H9 (cell line): ENCODE results near the gene KCNH5. TPM values are rescaled to one million over a fixed set of nuclear protein-coding genes. Genes with fewer than 3 reads are reported as not detected.

ENCODE experiments used
- DNase-seq: peaks from one replicate; pipeline ENCODE4 v3.0.0-alpha.2; 2017
- H2AFZ ChIP-seq: one replicate; pipeline ENCODE4 v1.6.1; 2013; ENCODE audit warnings: mild to moderate bottlenecking, low read length, control low read depth, moderate library complexity
- H2AK5ac ChIP-seq: 2 replicates; pipeline ENCODE4 v1.6.1; 2013; ENCODE audit warnings: low read length, control low read depth, mixed read lengths; ENCODE audit not compliant: insufficient read length
- H2BK120ac ChIP-seq: one replicate; pipeline ENCODE4 v1.6.1; 2013; ENCODE audit warnings: low read depth, mild to moderate bottlenecking, low read length, control low read depth, inconsistent platforms; ENCODE audit not compliant: poor library complexity, severe bottlenecking
- H2BK12ac ChIP-seq: 2 replicates; pipeline ENCODE4 v1.6.1; 2013; ENCODE audit warnings: low read length, control low read depth, mixed read lengths, low read depth; ENCODE audit not compliant: insufficient read length
- H2BK15ac ChIP-seq: 2 replicates; pipeline ENCODE4 v1.6.1; 2013; ENCODE audit warnings: low read depth, low read length, control low read depth
- H2BK20ac ChIP-seq: one replicate; pipeline ENCODE4 v1.6.1; 2013; ENCODE audit warnings: low read depth, mild to moderate bottlenecking, low read length, control low read depth, inconsistent platforms; ENCODE audit not compliant: poor library complexity, severe bottlenecking
- H2BK5ac ChIP-seq: 2 replicates; pipeline ENCODE4 v1.6.1; 2013; ENCODE audit warnings: low read length, control low read depth, mixed read lengths; ENCODE audit not compliant: insufficient read length
- H3K14ac ChIP-seq: 2 replicates; pipeline ENCODE4 v1.6.1; 2013; ENCODE audit warnings: low read length, control low read depth; ENCODE audit not compliant: insufficient read depth
- H3K18ac ChIP-seq: 2 replicates; pipeline ENCODE4 v1.6.1; 2013; ENCODE audit warnings: low read depth, mild to moderate bottlenecking, mixed read lengths, low read length, control low read depth; ENCODE audit not compliant: insufficient read length
- H3K23ac ChIP-seq: 2 replicates; pipeline ENCODE4 v1.6.1; 2013; ENCODE audit warnings: low read length, control low read depth, mixed read lengths, low read depth; ENCODE audit not compliant: insufficient read length
- H3K23me2 ChIP-seq: 2 replicates; pipeline ENCODE4 v1.6.1; 2013; ENCODE audit warnings: low read depth, mild to moderate bottlenecking, mixed read lengths, low read length, control low read depth; ENCODE audit not compliant: insufficient read length, poor library complexity, severe bottlenecking
- H3K27ac ChIP-seq: 2 replicates; pipeline ENCODE4 v1.5.1; 2013; ENCODE audit warnings: low read length, control low read depth, mixed read lengths, low read depth; ENCODE audit not compliant: insufficient read length
- H3K27me3 ChIP-seq: 2 replicates; pipeline ENCODE4 v1.6.1; 2013; ENCODE audit warnings: low read length, control low read depth, inconsistent platforms; ENCODE audit not compliant: insufficient read depth
- H3K4ac ChIP-seq: 2 replicates; pipeline ENCODE4 v1.6.1; 2013; ENCODE audit warnings: low read depth, mild to moderate bottlenecking, control low read depth, inconsistent platforms, low read length, moderate library complexity
- H3K4me1 ChIP-seq: 2 replicates; pipeline ENCODE4 v1.6.1; 2013; ENCODE audit warnings: low read length, control low read depth, inconsistent platforms; ENCODE audit not compliant: insufficient read depth
- H3K4me2 ChIP-seq: 2 replicates; pipeline ENCODE4 v1.6.1; 2013; ENCODE audit warnings: low read length, control low read depth, mixed read lengths; ENCODE audit not compliant: insufficient read length, insufficient read depth
- H3K56ac ChIP-seq: 2 replicates; pipeline ENCODE4 v1.6.1; 2013; ENCODE audit warnings: low read depth, mild to moderate bottlenecking, mixed read lengths, low read length, control low read depth; ENCODE audit not compliant: insufficient read length
- H3K79me1 ChIP-seq: 2 replicates; pipeline ENCODE4 v1.6.1; 2013; ENCODE audit warnings: low read depth, mild to moderate bottlenecking, moderate library complexity, low read length, control low read depth, inconsistent platforms; ENCODE audit not compliant: insufficient read depth, poor library complexity, severe bottlenecking
- H3K79me2 ChIP-seq: 2 replicates; pipeline ENCODE4 v1.6.1; 2013; ENCODE audit warnings: low read length, control low read depth, inconsistent platforms; ENCODE audit not compliant: insufficient read depth
- H3K9ac ChIP-seq: 2 replicates; pipeline ENCODE4 v1.6.1; 2013; ENCODE audit warnings: low read length, control low read depth, mixed read lengths; ENCODE audit not compliant: insufficient read length; ENCODE audit errors: extremely low read depth
- H3K9me3 ChIP-seq: one replicate; pipeline ENCODE4 v1.6.1; 2013; ENCODE audit warnings: low read depth, low read length, inconsistent platforms; ENCODE audit not compliant: control insufficient read depth
- H3T11ph ChIP-seq: one replicate; pipeline ENCODE4 v1.6.1; 2013; ENCODE audit warnings: mild to moderate bottlenecking, low read length, control low read depth, inconsistent platforms
- H4K20me1 ChIP-seq: one replicate; pipeline ENCODE4 v1.6.1; 2013; ENCODE audit not compliant: control insufficient read depth, insufficient read length, insufficient read depth
- H4K5ac ChIP-seq: 2 replicates; pipeline ENCODE4 v1.6.1; 2013; ENCODE audit warnings: low read depth, mild to moderate bottlenecking, mixed read lengths, low read length, control low read depth; ENCODE audit not compliant: insufficient read length
- H4K8ac ChIP-seq: replicated peaks from 2 replicates; pipeline ENCODE4 v1.6.1; 2013; ENCODE audit warnings: low read length, control low read depth, mixed read lengths, low read depth; ENCODE audit not compliant: insufficient read length
- H4K91ac ChIP-seq: 2 replicates; pipeline ENCODE4 v1.6.1; 2013; ENCODE audit warnings: low read depth, mild to moderate bottlenecking, moderate library complexity, mixed read lengths, low read length, control low read depth; ENCODE audit not compliant: insufficient read length
- H3K27ac Mint-ChIP-seq, 3 experiments: 2 replicates in 2 of 3; 3 replicates in 1 of 3; pipeline ENCODE4 v1.8.0; 2020 to 2021; ENCODE audit warnings: mixed read lengths in 3 of 3, mild to moderate bottlenecking in 1 of 3, moderate library complexity in 1 of 3
- H3K27me3 Mint-ChIP-seq: 2 replicates; pipeline ENCODE4 v1.8.0; 2021; ENCODE audit warnings: low read depth, mild to moderate bottlenecking, moderate library complexity, mixed read lengths
- H3K36me3 Mint-ChIP-seq, 3 experiments: 2 replicates in 2 of 3; 3 replicates in 1 of 3; pipeline ENCODE4 v1.8.0; 2020 to 2021; ENCODE audit warnings: low read depth in 3 of 3, mixed read lengths in 3 of 3; ENCODE audit not compliant: insufficient read depth in 1 of 3
- H3K4me1 Mint-ChIP-seq, 2 experiments: 2 replicates each; pipeline ENCODE4 v1.8.0; 2020; ENCODE audit warnings: mixed read lengths in 2 of 2
- H3K4me3 Mint-ChIP-seq, 2 experiments: 2 replicates in 1 of 2; 3 replicates in 1 of 2; pipeline ENCODE4 v1.8.0; 2020 to 2021; ENCODE audit warnings: mild to moderate bottlenecking in 2 of 2, mixed read lengths in 2 of 2, moderate library complexity in 1 of 2
- H3K9me3 Mint-ChIP-seq, 2 experiments: 2 replicates in 1 of 2; 3 replicates in 1 of 2; pipeline ENCODE4 v1.8.0; 2020; ENCODE audit warnings: mild to moderate bottlenecking in 2 of 2, mixed read lengths in 2 of 2, moderate library complexity in 1 of 2
- CTCF ChIP-seq: fragments of 200-600 bp; sonication (generic); conservative IDR thresholded peaks from 3 replicates; pipeline ENCODE4 v1.8.0; 2021; ENCODE audit warnings: antibody characterized with exemption, mild to moderate bottlenecking
- WGBS: extraction: QIAGEN DNeasy Blood & Tissue Kit; methylation state at CpG from one replicate; pipeline ENCODE4 v1.1.7; 2013; ENCODE audit warnings: missing lambda C conversion rate, low lambda C conversion rate, mixed read lengths; ENCODE audit not compliant: insufficient read length; ENCODE audit errors: extremely low coverage; 5-methylcytosine and 5-hydroxymethylcytosine counted together
- total RNA-seq: library from RNA; stranded (reverse); gene quantifications from 2 replicates; pipeline ENCODE4 v1.2.1, GENCODE V29; 2021

The KCNH5 gene
- total RNA-seq, 1 experiment from 2014 or later, result 0.42 TPM

DNA sequence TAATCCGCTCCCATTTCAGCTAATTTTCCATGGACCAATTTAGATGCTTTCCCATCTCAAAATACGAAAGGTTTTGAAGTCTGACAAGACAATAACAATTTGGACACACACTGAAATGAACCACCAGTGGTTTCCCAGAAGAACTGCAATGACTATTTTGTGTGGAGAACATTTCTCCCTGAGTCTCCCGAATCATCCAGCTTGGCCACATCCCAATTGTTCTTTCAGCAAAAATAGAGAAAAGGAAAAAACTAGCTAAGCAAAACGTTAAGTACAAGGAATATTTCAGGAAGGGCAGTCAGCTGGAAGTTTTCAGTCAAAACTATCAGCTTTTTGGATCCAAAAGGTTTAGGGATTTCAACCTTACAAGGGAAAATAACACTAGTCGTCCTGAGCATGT is 390.6 kb downstream of the KCNH5 start:
- Histone ChIP-seq H3K18ac (no peak overlapping the region), H3K9ac (no peak overlapping the region), H4K20me1 (no peaks in the 10 kb centered on the region), H2BK5ac (no peak overlapping the region), H2BK20ac (no peak overlapping the region), H3K23ac (no peak overlapping the region), H3K79me2 (no peaks in the 10 kb centered on the region), H4K8ac (no peak overlapping the region), H4K91ac (no peak overlapping the region), H3K23me2 (no peaks in the 10 kb centered on the region), H3K56ac (no peak overlapping the region), H3T11ph (no peak overlapping the region), H2BK15ac (no peak overlapping the region), H3K4me1 (peaks cover 14% of the 10 kb centered on the region; the same call in 1 of the 2 replicates), H4K5ac (no peak overlapping the region), H3K9me3 (no peaks in the 10 kb centered on the region), H2BK120ac (no peak overlapping the region), H2AFZ (no peak overlapping the region), H2AK5ac (no peak overlapping the region), H3K79me1 (no peaks in the 10 kb centered on the region), H2BK12ac (no peak overlapping the region), H3K4ac (no peak overlapping the region), H3K27me3 (no peaks in the 10 kb centered on the region), H3K27ac (no peak overlapping the region), H3K14ac (no peak overlapping the region), H3K4me2 (no peak overlapping the region)
- H3K4me1 Mint-ChIP-seq, result peaks cover 33 to 42% of the 10 kb centered on the region in 2 experiments
- no peak overlapping the region for H3K27ac Mint-ChIP-seq
- no peak for TF ChIP-seq CTCF
- H3K36me3 Mint-ChIP-seq, result peaks cover 0 to 11% (median 7%) of the 10 kb centered on the region in 3 experiments; a peak in 5 of 7 replicates
- no CpG with 5 or more reads among the region's 5 CpGs for WGBS
- no peak overlapping the region for H3K4me3 Mint-ChIP-seq
- H3K27me3 Mint-ChIP-seq, result no peaks in the 10 kb centered on the region
- no peaks in the 10 kb centered on the region; a peak in 1 of 5 replicates for H3K9me3 Mint-ChIP-seq
- no peak for DNase-seq

Other genes with a start within 250 kb of the KCNH5 start
- gene RHOJ, start 159.0 kb upstream of the KCNH5 start, total RNA-seq, result not detected in 2 replicates